ENCODE results near the gene NHS. TPM values are rescaled to one million over a fixed set of nuclear protein-coding genes. Genes with fewer than 3 reads are reported as not detected.
A peak's percentile ranks its signal among the peaks of the same experiment; 100 is the strongest.

NHS gene
- total RNA-seq: 1 to 10 TPM; 6.0 to 7.3 TPM
- 6.5 TPM for polyA plus RNA-seq (2013, experiment 1 of 2)
- polyA plus RNA-seq (2013, experiment 2 of 2): 6.1 TPM
- long read RNA-seq, experiment 1, partial matches to known transcripts: 0 of 1 reads
- long read RNA-seq, experiment 1, other reads (novel, unspliced or antisense): 1 of 1 reads
- long read RNA-seq, experiment 2, partial matches to known transcripts: 1 of 2 reads
- long read RNA-seq, experiment 2, other reads (novel, unspliced or antisense): 1 of 2 reads
- long read RNA-seq, experiment 3, partial matches to known transcripts: 2 of 4 reads
- long read RNA-seq, experiment 3, other reads (novel, unspliced or antisense): 2 of 4 reads
- long read RNA-seq, experiment 4, partial matches to known transcripts: 0 of 1 reads
- long read RNA-seq, experiment 4, other reads (novel, unspliced or antisense): 1 of 1 reads

GRCh38 chrX:17374619-17375366, at the start of gene NHS:
Gene NHS (plus strand): TSS chrX:17375200. CDS start chrX:17375758, 558 bp downstream.
- peak within 1 kb of the TSS; percentile 82 for H3K4me3 ChIP-seq (ENCODE audit: low read length)
- H3K27ac Mint-ChIP-seq: no peak within 1 kb of the TSS
- 5 to 10% methylated on average over 2 to 37 of the region's 52 CpGs for WGBS, 2 experiments (ENCODE audit: insufficient coverage in 1 of 2, insufficient read length in 1 of 2)
- peak; percentile 87 for TF ChIP-seq CTCF (conservative IDR thresholded peaks at IDR 0.05)
- no peaks in the 10 kb centered on the region for H3K36me3 Mint-ChIP-seq (ENCODE audit: low read depth)
- H3K9me3 ChIP-seq (ENCODE audit: control insufficient read depth, low read length): no peaks in the 10 kb centered on the region
- H3K4me3 Mint-ChIP-seq: peak within 1 kb of the TSS; percentile 65
- no peak within 1 kb of the TSS for H3K9ac ChIP-seq (ENCODE audit: extremely low read depth, low read length, poor library complexity, severe bottlenecking)
- no peaks in the 10 kb centered on the region for H3K4me1 ChIP-seq (ENCODE audit: control insufficient read depth, insufficient read depth, low read length)
- peaks cover 39% of the 10 kb centered on the region for H3K27me3 Mint-ChIP-seq (ENCODE audit: insufficient read depth)
- no peaks in the 10 kb centered on the region for H3K9me3 Mint-ChIP-seq
- DNase-seq: peak; percentile 91
- no peak within 1 kb of the TSS for H3K27ac ChIP-seq (ENCODE audit: low read depth, low read length)
- H3K27me3 ChIP-seq (ENCODE audit: control insufficient read depth, insufficient read depth, low read length, poor library complexity, severe bottlenecking): peaks cover 25% of the 10 kb centered on the region
- peaks cover 8% of the 10 kb centered on the region for H3K4me1 Mint-ChIP-seq
- no peaks in the 10 kb centered on the region for H3K36me3 ChIP-seq (ENCODE audit: control insufficient read depth, insufficient read depth, low read length)

GRCh38 chrX:17328837-17329236, 46.2 kb upstream of the NHS start:
- no peaks in the 10 kb centered on the region for H3K4me1 Mint-ChIP-seq

GRCh38 chrX:17336377-17336776, 38.6 kb upstream of the NHS start:
- no peak for TF ChIP-seq CTCF (conservative IDR thresholded peaks at IDR 0.05)
- no peaks in the 10 kb centered on the region for H3K27me3 ChIP-seq (ENCODE audit: control insufficient read depth, insufficient read depth, low read length, poor library complexity, severe bottlenecking)
- H3K9ac ChIP-seq (ENCODE audit: extremely low read depth, low read length, poor library complexity, severe bottlenecking): no peak overlapping the region
- Mint-ChIP-seq H3K36me3 (ENCODE audit: low read depth) (no peaks in the 10 kb centered on the region), H3K4me1 (no peaks in the 10 kb centered on the region), H3K27me3 (ENCODE audit: insufficient read depth) (peaks cover 2% of the 10 kb centered on the region), H3K27ac (no peak overlapping the region), H3K9me3 (peaks cover 24% of the 10 kb centered on the region), H3K4me3 (no peak overlapping the region)
- no peaks in the 10 kb centered on the region for H3K4me1 ChIP-seq (ENCODE audit: control insufficient read depth, insufficient read depth, low read length)
- DNase-seq: no peak
- no peaks in the 10 kb centered on the region for H3K36me3 ChIP-seq (ENCODE audit: control insufficient read depth, insufficient read depth, low read length)
- H3K9me3 ChIP-seq (ENCODE audit: control insufficient read depth, low read length): peaks cover 12% of the 10 kb centered on the region
- no peak overlapping the region for H3K27ac ChIP-seq (ENCODE audit: low read depth, low read length)
- H3K4me3 ChIP-seq (ENCODE audit: low read length): no peak overlapping the region

More at GRCh38 chrX:17328837-17329236, 46.2 kb upstream of the NHS start:
- H3K9ac ChIP-seq (ENCODE audit: extremely low read depth, low read length, poor library complexity, severe bottlenecking): no peak overlapping the region
- Mint-ChIP-seq H3K9me3 (no peaks in the 10 kb centered on the region), H3K27ac (no peak overlapping the region), H3K36me3 (ENCODE audit: low read depth) (no peaks in the 10 kb centered on the region), H3K27me3 (ENCODE audit: insufficient read depth) (no peaks in the 10 kb centered on the region), H3K4me3 (no peak overlapping the region)
- WGBS, 2 experiments (ENCODE audit: insufficient coverage in 1 of 2, insufficient read length in 1 of 2): 46% methylated on average over 2 of the region's 2 CpGs; no CpG with 5 or more reads in 1 of the 2 experiments
- H3K4me1 ChIP-seq (ENCODE audit: control insufficient read depth, insufficient read depth, low read length): no peaks in the 10 kb centered on the region
- no peak for DNase-seq
- no peaks in the 10 kb centered on the region for H3K9me3 ChIP-seq (ENCODE audit: control insufficient read depth, low read length)
- no peaks in the 10 kb centered on the region for H3K27me3 ChIP-seq (ENCODE audit: control insufficient read depth, insufficient read depth, low read length, poor library complexity, severe bottlenecking)
- TF ChIP-seq CTCF (conservative IDR thresholded peaks at IDR 0.05): peak; percentile 29
- no peaks in the 10 kb centered on the region for H3K36me3 ChIP-seq (ENCODE audit: control insufficient read depth, insufficient read depth, low read length)
- H3K4me3 ChIP-seq (ENCODE audit: low read length): no peak overlapping the region
- no peak overlapping the region for H3K27ac ChIP-seq (ENCODE audit: low read depth, low read length)
